Tibial nerve (tissue), 4 donors: ENCODE measurements around the gene SORCS2. TPM values are rescaled to one million over a fixed set of nuclear protein-coding genes. Genes with fewer than 3 reads are reported as not detected.

Experiments used
- DNase-seq, 2 donors: peaks; one replicate each; pipeline ENCODE4 v3.0.0-alpha.2; 2019; ENCODE audit warnings: low spot score in 2 of 2
- H3K27ac ChIP-seq, 4 donors: fragments of 200-600 bp; sonication (generic) in 3 of 4; one replicate each; pipeline ENCODE4 v1.5.1; 2017 to 2019; ENCODE audit warnings: mild to moderate bottlenecking in 1 of 4
- H3K27me3 ChIP-seq, 2 donors: fragments of 200-600 bp; sonication (generic) in 1 of 2; one replicate each; pipeline versions ENCODE4 v1.5.1 to v1.6.0; 2017 to 2019
- H3K36me3 ChIP-seq, 3 donors: fragments of 200-600 bp; sonication (generic); one replicate each; pipeline ENCODE4 v1.5.1; 2018 to 2019
- H3K4me1 ChIP-seq, 4 donors: fragments of 200-600 bp; sonication (generic) in 3 of 4; one replicate each; pipeline ENCODE4 v1.5.1; 2017 to 2019
- H3K4me3 ChIP-seq, 4 donors: fragments of 200-600 bp; sonication (generic) in 3 of 4; one replicate each; pipeline ENCODE4 v1.5.1; 2017 to 2019; ENCODE audit warnings: mild to moderate bottlenecking in 1 of 4, moderate library complexity in 1 of 4
- H3K9me3 ChIP-seq, 4 donors: fragments of 200-600 bp; sonication (generic) in 3 of 4; one replicate each; pipeline ENCODE4 v1.5.1; 2017 to 2019
- CTCF ChIP-seq, 5 experiments: fragments of 200-600 bp in 3 of 5; fragments of 450-650 bp in 2 of 5; sonication (generic) in 3 of 5; IDR thresholded peaks; one replicate each; pipeline ENCODE4 v1.5.1; 2016 to 2019; ENCODE audit warnings: antibody characterized with exemption in 5 of 5, mild to moderate bottlenecking in 3 of 5, moderate library complexity in 2 of 5
- EP300 ChIP-seq, 2 donors: sonication (generic); formaldehyde crosslinking; IDR thresholded peaks; one replicate each; pipeline ENCODE4 v1.6.1; 2017; ENCODE audit warnings: antibody characterized with exemption in 2 of 2, mild to moderate bottlenecking in 1 of 2
- POLR2A ChIP-seq, 2 donors: fragments of 450-650 bp; IDR thresholded peaks; one replicate each; pipeline ENCODE4 v1.6.1; 2017; ENCODE audit warnings: antibody characterized with exemption in 2 of 2, mild to moderate bottlenecking in 2 of 2, moderate library complexity in 2 of 2
- WGBS, 2 donors: methylation state at CpG; one replicate each; pipeline ENCODE4 v1.1.5; 2018; 5-methylcytosine and 5-hydroxymethylcytosine counted together
- total RNA-seq, 4 donors: library from RNA; depleted of rRNA; stranded (reverse); fragments of >200 nt; gene quantifications; one replicate each; pipeline ENCODE4 v1.1.0, GENCODE V29; 2016

Gene SORCS2
- total RNA-seq, 4 donors from 2014 or later = 15.6 to 48.9 (median 38.3) TPM

- WGBS, 2 donors = 89 to 90% methylated on average over 11 to 18 of the region's 18 CpGs
- peaks cover 0 to 17% (median 0%) of the 10 kb centered on the region in 4 donors for H3K4me1 ChIP-seq
These were observed 156.9 kb downstream of the SORCS2 start for GRCh38 chr4:7348946-7349900.

DNA sequence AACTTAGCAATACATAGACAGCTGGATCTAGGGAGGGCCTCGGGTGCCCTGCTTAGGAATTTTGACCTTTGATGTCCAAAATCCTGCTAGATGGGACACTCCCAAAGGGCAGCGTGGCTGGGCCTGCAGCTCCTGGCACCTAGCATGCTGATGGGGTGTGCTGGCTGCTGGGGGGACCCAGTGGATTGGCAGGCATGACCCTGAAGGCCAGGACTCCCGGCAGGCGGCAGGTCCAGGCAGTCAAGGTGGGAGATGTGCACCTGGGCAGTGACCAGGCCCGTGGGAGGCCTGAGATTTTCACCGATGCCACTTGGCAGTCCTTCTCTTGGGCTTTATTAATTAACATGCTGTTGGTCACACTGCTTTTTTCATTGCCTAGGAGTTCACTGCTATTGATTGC, 158.1 kb downstream of the SORCS2 start:
- Histone ChIP-seq H3K27ac (no peak overlapping the region), H3K27me3 (no peaks in the 10 kb centered on the region), H3K9me3 (peaks cover 0 to 20% (median 2%) of the 10 kb centered on the region in 4 donors), H3K4me1 (peaks cover 0 to 8% (median 0%) of the 10 kb centered on the region in 4 donors), H3K4me3 (no peak overlapping the region), H3K36me3 (no peaks in the 10 kb centered on the region)
- TF ChIP-seq POLR2A (IDR thresholded peaks at IDR 0.05) (no peak), EP300 (IDR thresholded peaks at IDR 0.05) (no peak), CTCF (IDR thresholded peaks at IDR 0.05) (no peak)
- 86 to 87% methylated on average over 6 of the region's 6 CpGs for WGBS, 2 donors
- DNase-seq = no peak

More at GRCh38 chr4:7348946-7349900, 156.9 kb downstream of the SORCS2 start:
- H3K36me3 ChIP-seq = no peaks in the 10 kb centered on the region
- TF ChIP-seq CTCF (IDR thresholded peaks at IDR 0.05) (no peak), POLR2A (IDR thresholded peaks at IDR 0.05) (no peak), EP300 (IDR thresholded peaks at IDR 0.05) (no peak)
- H3K27ac ChIP-seq = no peak overlapping the region
- no peak overlapping the region for H3K4me3 ChIP-seq
- DNase-seq = no peak
- peaks cover 0 to 22% (median 2%) of the 10 kb centered on the region in 4 donors for H3K9me3 ChIP-seq
- no peaks in the 10 kb centered on the region for H3K27me3 ChIP-seq

GRCh38 chr4:7351014-7351413, 158.7 kb downstream of the SORCS2 start:
- no peak overlapping the region for H3K27ac ChIP-seq
- peaks cover 0 to 13% (median under 1%) of the 10 kb centered on the region in 4 donors for H3K9me3 ChIP-seq
- H3K4me3 ChIP-seq = no peak overlapping the region
- H3K4me1 ChIP-seq = peaks cover 0 to 8% (median 0%) of the 10 kb centered on the region in 4 donors
- TF ChIP-seq POLR2A (IDR thresholded peaks at IDR 0.05) (no peak), CTCF (IDR thresholded peaks at IDR 0.05) (no peak), EP300 (IDR thresholded peaks at IDR 0.05) (no peak)
- H3K36me3 ChIP-seq = no peaks in the 10 kb centered on the region
- H3K27me3 ChIP-seq = no peaks in the 10 kb centered on the region
- DNase-seq = no peak
- 54 to 77% methylated on average over 12 of the region's 12 CpGs for WGBS, 2 donors

DNA sequence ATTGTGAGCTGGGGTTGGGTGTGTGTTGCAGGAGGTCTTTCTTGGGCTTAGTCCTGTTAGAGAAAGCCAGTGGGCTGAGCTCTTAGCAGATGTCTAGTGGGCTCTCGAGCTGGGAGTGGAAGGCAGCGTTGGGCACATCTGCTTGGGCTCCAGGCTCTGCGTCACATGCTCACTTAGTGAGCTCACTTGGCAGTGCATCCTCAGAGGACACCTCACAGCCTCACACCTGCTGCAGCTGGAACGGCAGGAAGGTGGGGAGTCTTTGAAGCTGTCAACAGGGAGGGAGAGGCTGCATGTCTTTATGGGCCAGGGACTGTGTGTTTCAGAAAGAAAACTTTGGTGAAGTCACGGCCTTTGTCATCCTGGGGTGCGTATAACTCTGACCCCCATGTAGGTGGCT, 160.1 kb downstream of the SORCS2 start:
- Histone ChIP-seq H3K4me3 (no peak overlapping the region), H3K9me3 (no peaks in the 10 kb centered on the region), H3K36me3 (no peaks in the 10 kb centered on the region), H3K4me1 (peaks cover 0 to 16% (median 3%) of the 10 kb centered on the region in 4 donors), H3K27me3 (no peaks in the 10 kb centered on the region), H3K27ac (no peak overlapping the region)
- 70 to 72% methylated on average over 4 to 6 of the region's 6 CpGs for WGBS, 2 donors
- no peak for DNase-seq
- TF ChIP-seq CTCF (IDR thresholded peaks at IDR 0.05) = no peak
- no peak for TF ChIP-seq EP300 (IDR thresholded peaks at IDR 0.05)
- no peak for TF ChIP-seq POLR2A (IDR thresholded peaks at IDR 0.05)
